ENCODE measurements around the gene LEAP2. TPM values are rescaled to one million over a fixed set of nuclear protein-coding genes. Genes with fewer than 3 reads are reported as not detected.

LEAP2 gene
- total RNA-seq, 4 donors from 2014 or later: 0.88 to 3.4 (median 1.1) TPM; not detected in 1

GRCh38 chr5:132871459-132872284 is 1.8 kb upstream of the LEAP2 start:
- H3K27ac ChIP-seq: no peak overlapping the region
- TF ChIP-seq, protein P1, sequence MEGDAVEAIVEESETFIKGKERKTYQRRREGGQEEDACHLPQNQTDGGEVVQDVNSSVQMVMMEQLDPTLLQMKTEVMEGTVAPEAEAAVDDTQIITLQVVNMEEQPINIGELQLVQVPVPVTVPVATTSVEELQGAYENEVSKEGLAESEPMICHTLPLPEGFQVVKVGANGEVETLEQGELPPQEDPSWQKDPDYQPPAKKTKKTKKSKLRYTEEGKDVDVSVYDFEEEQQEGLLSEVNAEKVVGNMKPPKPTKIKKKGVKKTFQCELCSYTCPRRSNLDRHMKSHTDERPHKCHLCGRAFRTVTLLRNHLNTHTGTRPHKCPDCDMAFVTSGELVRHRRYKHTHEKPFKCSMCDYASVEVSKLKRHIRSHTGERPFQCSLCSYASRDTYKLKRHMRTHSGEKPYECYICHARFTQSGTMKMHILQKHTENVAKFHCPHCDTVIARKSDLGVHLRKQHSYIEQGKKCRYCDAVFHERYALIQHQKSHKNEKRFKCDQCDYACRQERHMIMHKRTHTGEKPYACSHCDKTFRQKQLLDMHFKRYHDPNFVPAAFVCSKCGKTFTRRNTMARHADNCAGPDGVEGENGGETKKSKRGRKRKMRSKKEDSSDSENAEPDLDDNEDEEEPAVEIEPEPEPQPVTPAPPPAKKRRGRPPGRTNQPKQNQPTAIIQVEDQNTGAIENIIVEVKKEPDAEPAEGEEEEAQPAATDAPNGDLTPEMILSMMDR (IDR thresholded peaks at IDR 0.05): no peak
- TF ChIP-seq POLR2A (IDR thresholded peaks at IDR 0.05): no peak
- intact Hi-C loops (cut with DNase I; ENCODE audit: low total_unique reads): no loop called here
- H3K4me1 ChIP-seq: no peaks in the 10 kb centered on the region
- no peaks in the 10 kb centered on the region for H3K36me3 ChIP-seq
- no peaks in the 10 kb centered on the region for H3K27me3 ChIP-seq
- no peak overlapping the region for H3K4me3 ChIP-seq
- H3K9me3 ChIP-seq: no peaks in the 10 kb centered on the region
- no peak for DNase-seq

- TF ChIP-seq, protein P1 (IDR thresholded peaks at IDR 0.05): no peak
- TF ChIP-seq POLR2A (IDR thresholded peaks at IDR 0.05): no peak
- H3K36me3 ChIP-seq: no peaks in the 10 kb centered on the region
- intact Hi-C loops (cut with DNase I; ENCODE audit: low total_unique reads): no loop called here
Measured at GRCh38 chr5:132872788-132873118, 715 bp upstream of the LEAP2 start.

DNA sequence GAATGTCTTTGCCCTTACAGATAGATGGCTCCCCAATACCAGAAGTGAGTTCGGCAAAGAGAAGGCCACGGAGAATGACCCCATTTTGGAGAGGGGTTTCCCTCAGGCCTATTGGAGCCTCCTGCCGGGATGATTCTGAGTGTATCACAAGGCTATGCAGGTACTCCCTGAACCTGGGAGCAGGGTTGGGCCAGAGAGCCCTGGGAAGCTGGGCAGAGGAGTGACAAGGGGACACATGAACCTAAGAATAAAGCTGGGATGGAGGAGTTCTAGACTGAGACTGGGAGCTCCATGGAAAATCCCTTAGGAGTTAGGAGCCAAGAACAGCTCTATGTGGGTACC is 433 bp downstream of the LEAP2 start:
- Histone ChIP-seq H3K27ac (no peak overlapping the region), H3K36me3 (no peaks in the 10 kb centered on the region), H3K4me3 (no peak overlapping the region), H3K27me3 (no peaks in the 10 kb centered on the region), H3K9me3 (no peaks in the 10 kb centered on the region), H3K4me1 (no peaks in the 10 kb centered on the region)
- no peak for DNase-seq
- TF ChIP-seq, protein P1 (IDR thresholded peaks at IDR 0.05): no peak
- TF ChIP-seq POLR2A (IDR thresholded peaks at IDR 0.05): no peak
- intact Hi-C loops (cut with DNase I; ENCODE audit: low total_unique reads): no loop called here

More at GRCh38 chr5:132872788-132873118, 715 bp upstream of the LEAP2 start:
- Histone ChIP-seq H3K4me1 (no peaks in the 10 kb centered on the region), H3K27ac (no peak overlapping the region), H3K27me3 (no peaks in the 10 kb centered on the region), H3K9me3 (no peaks in the 10 kb centered on the region), H3K4me3 (no peak overlapping the region)
- DNase-seq: no peak

GRCh38 chr5:132876020-132876759 is 2.7 kb downstream of the LEAP2 start:
- Histone ChIP-seq H3K27ac (no peak overlapping the region), H3K9me3 (no peaks in the 10 kb centered on the region), H3K4me1 (no peaks in the 10 kb centered on the region), H3K4me3 (no peak overlapping the region), H3K36me3 (no peaks in the 10 kb centered on the region), H3K27me3 (no peaks in the 10 kb centered on the region)
- intact Hi-C loops (cut with DNase I; ENCODE audit: low total_unique reads): no loop called here
- DNase-seq: no peak
- TF ChIP-seq POLR2A (IDR thresholded peaks at IDR 0.05): no peak
- TF ChIP-seq, protein P1 (IDR thresholded peaks at IDR 0.05): no peak

DNA sequence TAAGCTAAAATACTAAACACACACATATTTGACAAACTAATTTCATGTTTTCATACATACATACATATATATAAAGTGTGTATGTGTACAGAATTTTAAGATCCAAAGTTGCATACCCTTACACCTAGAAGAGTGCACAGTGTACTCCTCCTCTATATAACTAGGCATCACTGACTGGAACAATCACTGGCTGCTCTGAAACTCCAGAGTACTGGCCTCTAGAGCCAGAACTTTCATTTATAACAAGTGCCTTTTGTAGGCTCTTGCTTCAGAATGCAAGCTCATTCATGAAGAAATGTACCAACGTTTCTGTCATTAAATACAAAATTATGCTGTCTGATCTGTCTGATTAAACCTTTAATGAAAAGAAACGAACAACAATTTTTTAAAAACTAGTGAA is 4.0 kb downstream of the LEAP2 start:
- H3K9me3 ChIP-seq: no peaks in the 10 kb centered on the region
- TF ChIP-seq POLR2A (IDR thresholded peaks at IDR 0.05): no peak
- TF ChIP-seq, protein P1 (IDR thresholded peaks at IDR 0.05): no peak
- no peak overlapping the region for H3K4me3 ChIP-seq
- DNase-seq: no peak
- H3K27ac ChIP-seq: no peak overlapping the region
- no peaks in the 10 kb centered on the region for H3K36me3 ChIP-seq
- H3K27me3 ChIP-seq: no peaks in the 10 kb centered on the region
- intact Hi-C loops (cut with DNase I; ENCODE audit: low total_unique reads): no loop called here
- no peaks in the 10 kb centered on the region for H3K4me1 ChIP-seq
